AG04450 (cell line): Measurements from ENCODE around the gene FABP6. TPM values are rescaled to one million over a fixed set of nuclear protein-coding genes. Genes with fewer than 3 reads are reported as not detected.

Source experiments
- CTCF ChIA-PET: fragments of 300-600, 350-600 bp; formaldehyde crosslinking; extraction: SDS; loops from one replicate; lab custom pipeline; 2022; ENCODE audit warnings: antibody characterized with exemption, inconsistent platforms; lab: Charles Lee
- POLR2A ChIA-PET: fragments of 350-600 bp; formaldehyde crosslinking; extraction: SDS; loops from one replicate; lab custom pipeline; 2021; ENCODE audit warnings: antibody characterized with exemption, inconsistent platforms; lab: Yijun Ruan, JAX
- DNase-seq: peaks from one replicate; pipeline ENCODE4 v3.0.0-alpha.2; 2011; ENCODE audit warnings: low read depth, low spot score
- H3K27ac ChIP-seq: one replicate; pipeline ENCODE4 v1.5.1; 2012; ENCODE audit warnings: low read depth, low read length, control low read depth
- H3K27me3 ChIP-seq: one replicate; pipeline ENCODE4 v1.6.0; 2012; ENCODE audit warnings: low read length; ENCODE audit not compliant: control insufficient read depth, insufficient read depth
- H3K4me3 ChIP-seq: 2 replicates; pipeline ENCODE4 v1.5.1; 2011; ENCODE audit warnings: mild to moderate bottlenecking, low read depth, low read length, control low read depth
- H3K9me3 ChIP-seq: 2 replicates; pipeline ENCODE4 v1.5.1; 2012; ENCODE audit warnings: low read length; ENCODE audit not compliant: control insufficient read depth, insufficient read depth
- CTCF ChIP-seq: IDR thresholded peaks from 2 replicates; pipeline ENCODE4 v1.5.1; 2011; ENCODE audit warnings: low read depth, low read length, control low read depth, inconsistent platforms
- polyA plus RNA-seq: library from polyadenylated mRNA; depleted of rRNA; stranded (reverse); fragments of >200 nt; gene quantifications from 2 replicates; pipeline ENCODE4 v1.2.3, GENCODE V29; 2011

The FABP6 gene
- polyA plus RNA-seq, 1 experiment = not detected

GRCh38 chr5:160230686-160231527 lies 1.6 kb downstream of the FABP6 start:
- TF ChIP-seq CTCF = no peak
- no peak overlapping the region for H3K27ac ChIP-seq
- H3K27me3 ChIP-seq = no peaks in the 10 kb centered on the region
- H3K9me3 ChIP-seq = no peaks in the 10 kb centered on the region
- no peak for DNase-seq
- ChIA-PET CTCF (no interaction called here), POLR2A (no interaction called here)
- no peak overlapping the region for H3K4me3 ChIP-seq

DNA sequence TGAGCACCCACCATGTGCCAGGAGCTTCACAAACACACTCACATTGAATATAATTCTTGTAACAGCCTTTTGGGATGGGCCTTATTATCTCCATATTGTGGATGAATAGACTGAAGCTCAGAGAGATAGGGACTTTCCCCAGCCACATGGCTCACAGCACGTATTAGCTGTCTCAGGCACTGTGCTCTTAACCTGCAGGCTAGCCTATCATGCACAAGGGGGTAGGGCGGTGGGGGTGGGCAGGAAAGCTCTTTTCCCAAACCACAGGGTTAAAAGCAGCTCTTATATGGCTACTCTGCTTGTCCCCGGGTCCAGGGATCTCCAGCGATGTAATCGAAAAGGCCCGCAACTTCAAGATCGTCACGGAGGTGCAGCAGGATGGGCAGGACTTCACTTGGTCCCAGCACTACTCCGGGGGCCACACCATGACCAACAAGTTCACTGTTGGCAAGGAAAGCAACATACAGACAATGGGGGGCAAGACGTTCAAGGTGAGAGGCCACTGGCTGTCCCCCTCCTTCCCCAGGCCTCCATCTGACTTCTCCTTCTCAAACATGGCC lies 2.6 kb downstream of the FABP6 start:
- DNase-seq = no peak
- CTCF ChIA-PET = no interaction called here
- no peaks in the 10 kb centered on the region for H3K9me3 ChIP-seq
- no peak for TF ChIP-seq CTCF
- H3K27me3 ChIP-seq = no peaks in the 10 kb centered on the region
- H3K27ac ChIP-seq = no peak overlapping the region
- POLR2A ChIA-PET = no interaction called here
- no peak overlapping the region for H3K4me3 ChIP-seq

DNA sequence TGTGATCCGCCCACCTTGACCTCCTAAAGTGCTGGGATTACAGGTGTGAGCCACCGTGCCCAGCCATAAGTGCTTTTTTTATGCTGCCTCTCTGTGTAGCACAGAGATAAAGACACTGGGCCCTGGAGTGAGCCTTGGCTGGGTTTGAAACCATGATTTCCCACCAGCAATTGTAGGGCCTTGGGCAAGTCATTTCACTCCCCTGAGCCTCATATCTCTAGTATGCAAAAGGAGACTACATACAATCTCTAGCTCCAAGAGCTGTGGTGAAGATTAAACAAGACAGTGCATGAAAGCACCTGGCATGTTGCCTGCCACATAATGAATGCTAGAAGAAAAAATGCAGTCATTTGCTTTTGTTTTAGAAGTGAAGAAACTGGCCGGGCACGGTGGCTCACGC lies 3.9 kb downstream of the FABP6 start:
- H3K9me3 ChIP-seq = no peaks in the 10 kb centered on the region
- CTCF ChIA-PET = no interaction called here
- no peak overlapping the region for H3K4me3 ChIP-seq
- no peak overlapping the region for H3K27ac ChIP-seq
- POLR2A ChIA-PET = interaction anchor here (0.7 kb wide), 1 partner anchor 72 kb away, joined by 3 read pairs; no protein-coding TSS in a partner anchor
- DNase-seq = no peak
- TF ChIP-seq CTCF = no peak
- H3K27me3 ChIP-seq = no peaks in the 10 kb centered on the region

- no peak for TF ChIP-seq CTCF
- H3K27me3 ChIP-seq = no peaks in the 10 kb centered on the region
- POLR2A ChIA-PET = interaction anchor here (0.7 kb wide), 1 partner anchor 784 kb away, joined by 8 read pairs; no protein-coding TSS in a partner anchor
- no peaks in the 10 kb centered on the region for H3K9me3 ChIP-seq
- H3K4me3 ChIP-seq = no peak overlapping the region
- DNase-seq = no peak
- CTCF ChIA-PET = no interaction called here
- no peak overlapping the region for H3K27ac ChIP-seq
Observed at GRCh38 chr5:160235731-160236130, 6.4 kb downstream of the FABP6 start.

DNA sequence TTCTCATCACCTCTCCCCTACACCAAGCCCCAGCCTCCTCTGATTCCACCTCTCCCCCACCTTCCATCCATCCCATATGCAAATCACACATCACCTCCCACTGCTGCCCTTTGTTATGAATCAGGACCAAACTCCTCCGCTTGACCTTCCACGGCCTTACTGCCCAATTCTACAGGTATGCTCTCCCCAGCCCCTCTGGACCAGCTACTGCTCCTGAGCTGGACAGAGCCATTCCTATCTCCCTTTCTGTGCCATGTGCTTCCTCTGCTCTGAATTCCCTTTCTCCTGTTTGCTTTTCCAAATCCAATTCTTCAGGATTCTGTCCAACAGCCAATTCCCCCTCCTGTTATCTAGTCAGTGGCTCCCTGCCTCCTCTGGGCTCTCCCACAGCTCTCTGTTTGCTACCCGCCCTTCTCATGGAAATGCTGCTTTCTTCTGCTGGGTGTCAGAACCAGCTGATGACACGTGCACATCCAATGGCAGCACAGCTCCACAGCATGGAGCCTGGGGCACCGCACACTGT lies 8.3 kb downstream of the FABP6 start:
- no peak for DNase-seq
- Histone ChIP-seq H3K4me3 (no peak overlapping the region), H3K27ac (no peak overlapping the region), H3K9me3 (no peaks in the 10 kb centered on the region), H3K27me3 (no peaks in the 10 kb centered on the region)
- no peak for TF ChIP-seq CTCF
- ChIA-PET POLR2A (no interaction called here), CTCF (no interaction called here)
